HCT116 (cell line): Measurements from ENCODE around the gene BCAS4. TPM values are rescaled to one million over a fixed set of nuclear protein-coding genes. Genes with fewer than 3 reads are reported as not detected.

Experiments used
- ATAC-seq: fragments of 200-7000 bp; cut with Tn5 transposase; 2 replicates; pipeline ENCODE4 v1.9.1; 2020; ENCODE audit warnings: mild to moderate bottlenecking, moderate library complexity
- BruUV-seq: library from RNA; stranded (reverse); fragments of 400-500 nt; replicated peaks from 2 replicates; lab custom pipeline; 2021; lab: Mats Ljungman, UMichigan
- CTCF ChIA-PET: fragments of 300-600 bp; sonication (Branson Sonifier 250); formaldehyde crosslinking; loops from one replicate; lab custom pipeline; 2021; ENCODE audit warnings: antibody characterized with exemption; lab: Charles Lee
- POLR2A ChIA-PET: fragments of 300-600, 350-600 bp; sonication (Branson Sonifier 250); formaldehyde crosslinking; loops from one replicate; lab custom pipeline; 2021; ENCODE audit warnings: antibody characterized with exemption; lab: Charles Lee
- RAD21 ChIA-PET, 2 experiments: fragments of 300-600 bp; sonication (Branson Sonifier 250); formaldehyde crosslinking; loops; one replicate each; lab custom pipeline; 2023; ENCODE audit warnings: low total read pairs in 2 of 2; ENCODE audit not compliant: uncharacterized antibody in 2 of 2, unreplicated experiment in 2 of 2, low non-redundant PET in 1 of 2; lab: Charles Lee
- DNase-seq: peaks from one replicate; pipeline ENCODE4 v3.0.0-alpha.2; 2010; ENCODE audit warnings: low read depth, low spot score
- H2AFZ ChIP-seq: fragments of 200-600 bp; shearing (Covaris generic), sonication (generic); 2 replicates; pipeline ENCODE4 v1.6.1; 2017; ENCODE audit warnings: low read depth, mixed run types, mixed read lengths, antibody characterized with exemption, low read length; ENCODE audit not compliant: poor library complexity, severe bottlenecking
- H3K27ac ChIP-seq: 2 replicates; pipeline ENCODE4 v1.5.1; 2012; ENCODE audit warnings: low read depth, low read length
- H3K27me3 ChIP-seq: fragments of 200-600 bp; sonication (generic); 2 replicates; pipeline ENCODE4 v1.6.1; 2016; ENCODE audit warnings: mixed run types, low read length, mixed read lengths; ENCODE audit not compliant: insufficient read depth
- H3K36me3 ChIP-seq, 2 experiments: fragments of 200-500 bp in 1 of 2; fragments of 200-600 bp in 1 of 2; sonication (Bioruptor generic) in 1 of 2; sonication (generic) in 1 of 2; 2 replicates each; pipeline versions ENCODE4 v1.5.1 to v1.6.1; 2014 to 2016; ENCODE audit warnings: low read length in 2 of 2, inconsistent platforms in 1 of 2, mixed read lengths in 1 of 2, mixed run types in 1 of 2; ENCODE audit not compliant: insufficient read depth in 2 of 2, control insufficient read depth in 1 of 2
- H3K4me1 ChIP-seq, 2 experiments: fragments of 200-600 bp in 1 of 2; sonication (generic) in 1 of 2; 2 replicates each; pipeline versions ENCODE4 v1.5.1 to v1.6.1; 2012 to 2017; ENCODE audit warnings: low read length in 2 of 2, inconsistent platforms in 1 of 2, mild to moderate bottlenecking in 1 of 2, mixed read lengths in 1 of 2, mixed run types in 1 of 2, moderate library complexity in 1 of 2; ENCODE audit not compliant: insufficient read depth in 2 of 2, control insufficient read depth in 1 of 2
- H3K4me2 ChIP-seq: fragments of 200-600 bp; sonication (generic); 2 replicates; pipeline ENCODE4 v1.6.1; 2017; ENCODE audit warnings: mixed run types, low read length, mixed read lengths
- H3K4me3 ChIP-seq, 2 experiments: fragments of 200-600 bp in 1 of 2; sonication (generic) in 1 of 2; replicated peaks in 1 of 2; 2 replicates each; pipeline ENCODE4 v1.5.1; 2011 to 2016; ENCODE audit warnings: low read length in 2 of 2, control low read depth in 1 of 2, low read depth in 1 of 2, mild to moderate bottlenecking in 1 of 2, mixed read lengths in 1 of 2, mixed run types in 1 of 2
- H3K79me2 ChIP-seq: fragments of 200-600 bp; sonication (generic); 2 replicates; pipeline ENCODE4 v1.6.1; 2017; ENCODE audit warnings: mild to moderate bottlenecking, mixed run types, low read length, moderate library complexity, mixed read lengths; ENCODE audit not compliant: insufficient read depth
- H3K9ac ChIP-seq: fragments of 200-600 bp; sonication (generic); 2 replicates; pipeline ENCODE4 v1.6.1; 2016; ENCODE audit warnings: low read length, mixed read lengths
- H3K9me2 ChIP-seq: fragments of 200-600 bp; sonication (generic), shearing (Covaris generic); 2 replicates; pipeline ENCODE4 v1.6.1; 2017; ENCODE audit warnings: mixed run types, mild to moderate bottlenecking, moderate library complexity; ENCODE audit not compliant: insufficient read depth
- H3K9me3 ChIP-seq, 2 experiments: fragments of 200-500 bp in 1 of 2; fragments of 200-600 bp in 1 of 2; sonication (Bioruptor generic) in 1 of 2; sonication (generic) in 1 of 2; 2 replicates each; pipeline ENCODE4 v1.6.1; 2014 to 2017; ENCODE audit warnings: low read length in 2 of 2, mixed read lengths in 2 of 2, inconsistent platforms in 1 of 2, low read depth in 1 of 2, mild to moderate bottlenecking in 1 of 2, mixed run types in 1 of 2, moderate library complexity in 1 of 2; ENCODE audit not compliant: control insufficient read depth in 1 of 2, insufficient read depth in 1 of 2
- H4K20me1 ChIP-seq: fragments of 200-600 bp; sonication (generic), shearing (Covaris generic); 2 replicates; pipeline ENCODE4 v1.6.1; 2017; ENCODE audit warnings: mixed run types, mild to moderate bottlenecking, moderate library complexity; ENCODE audit not compliant: insufficient read depth
- intact Hi-C: fragments of 100-400 bp; cut with micrococcal nuclease; formaldehyde crosslinking; loops from 2 replicates; pipeline ENCODE4 v1.10.0; 2022
- total RNA-seq: library from RNA; stranded (reverse); gene quantifications from one replicate; pipeline ENCODE4 v1.2.1, GENCODE V29; 2021; ENCODE audit not compliant: unreplicated experiment
- TF ChIP-seq, protein P1 (sequence below): IDR thresholded peaks from 2 replicates; pipeline ENCODE4 v1.6.1; 2012; ENCODE audit warnings: low read depth
- TF ChIP-seq, protein P2 (sequence below): IDR thresholded peaks from 2 replicates; pipeline ENCODE4 v1.6.1; 2012

Gene BCAS4
- total RNA-seq, 1 experiment from 2014 or later = 18.9 TPM

DNA sequence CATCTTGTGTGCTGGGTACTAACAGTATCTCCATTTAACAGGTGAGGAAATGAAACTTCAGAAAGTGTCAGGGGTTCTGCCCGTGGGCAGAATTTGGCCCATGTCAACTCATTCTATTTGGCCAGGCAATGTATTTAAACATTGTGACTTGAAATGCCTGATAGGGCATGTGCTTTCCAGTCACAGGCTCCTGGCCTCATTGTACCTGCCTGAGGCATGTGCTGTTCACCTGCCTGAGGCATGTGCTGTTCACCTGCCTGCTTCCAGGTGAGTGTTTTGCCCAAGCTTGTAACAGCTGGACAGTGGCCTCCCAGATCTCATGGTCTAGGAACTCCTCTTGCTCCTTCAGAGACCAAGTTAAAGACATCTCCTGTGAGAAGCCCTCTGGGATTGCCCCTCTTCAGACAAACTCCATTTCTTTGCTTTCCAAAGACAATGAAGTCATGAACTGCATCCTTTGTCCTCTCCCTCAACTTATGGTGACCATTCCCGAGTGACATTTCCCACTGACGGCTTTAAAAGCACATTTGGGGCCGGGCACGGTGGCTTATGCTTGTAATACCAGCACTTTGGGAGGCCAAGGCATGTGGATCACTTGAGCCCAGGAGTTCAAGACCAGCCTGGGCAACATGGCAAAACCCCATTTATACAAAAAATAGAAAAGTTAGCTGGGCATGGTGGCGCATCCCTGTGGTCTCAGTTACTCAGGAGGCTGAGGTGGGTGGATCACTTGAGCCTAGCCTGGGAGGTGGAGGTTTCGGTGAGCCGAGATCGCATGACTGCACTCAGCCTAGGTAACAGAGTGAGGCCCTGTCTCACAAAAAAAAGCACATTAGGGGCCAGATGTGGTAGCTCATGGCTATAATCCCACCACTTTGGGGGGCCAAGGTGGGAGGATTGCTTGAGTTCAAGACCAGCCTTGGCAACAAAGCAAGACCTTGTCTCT lies 48.7 kb downstream of the BCAS4 start:
- H4K20me1 ChIP-seq = no peaks in the 10 kb centered on the region
- H3K4me2 ChIP-seq = peak overlapping the region; percentile 70; the same call in 1 of the 2 replicates
- H3K9me3 ChIP-seq = no peaks in the 10 kb centered on the region
- H3K4me1 ChIP-seq = peaks cover 39 to 43% of the 10 kb centered on the region in 2 experiments
- DNase-seq = no peak
- H3K9me2 ChIP-seq = no peaks in the 10 kb centered on the region
- no peak overlapping the region for H3K4me3 ChIP-seq
- RAD21 ChIA-PET = no interaction called here
- 0 out of 2 replicates have a peak overlapping the region, but pooled peaks have one; percentile 33 for H3K9ac ChIP-seq
- no TSS peak for BruUV-seq
- CTCF ChIA-PET = no interaction called here
- TF ChIP-seq, protein P1, sequence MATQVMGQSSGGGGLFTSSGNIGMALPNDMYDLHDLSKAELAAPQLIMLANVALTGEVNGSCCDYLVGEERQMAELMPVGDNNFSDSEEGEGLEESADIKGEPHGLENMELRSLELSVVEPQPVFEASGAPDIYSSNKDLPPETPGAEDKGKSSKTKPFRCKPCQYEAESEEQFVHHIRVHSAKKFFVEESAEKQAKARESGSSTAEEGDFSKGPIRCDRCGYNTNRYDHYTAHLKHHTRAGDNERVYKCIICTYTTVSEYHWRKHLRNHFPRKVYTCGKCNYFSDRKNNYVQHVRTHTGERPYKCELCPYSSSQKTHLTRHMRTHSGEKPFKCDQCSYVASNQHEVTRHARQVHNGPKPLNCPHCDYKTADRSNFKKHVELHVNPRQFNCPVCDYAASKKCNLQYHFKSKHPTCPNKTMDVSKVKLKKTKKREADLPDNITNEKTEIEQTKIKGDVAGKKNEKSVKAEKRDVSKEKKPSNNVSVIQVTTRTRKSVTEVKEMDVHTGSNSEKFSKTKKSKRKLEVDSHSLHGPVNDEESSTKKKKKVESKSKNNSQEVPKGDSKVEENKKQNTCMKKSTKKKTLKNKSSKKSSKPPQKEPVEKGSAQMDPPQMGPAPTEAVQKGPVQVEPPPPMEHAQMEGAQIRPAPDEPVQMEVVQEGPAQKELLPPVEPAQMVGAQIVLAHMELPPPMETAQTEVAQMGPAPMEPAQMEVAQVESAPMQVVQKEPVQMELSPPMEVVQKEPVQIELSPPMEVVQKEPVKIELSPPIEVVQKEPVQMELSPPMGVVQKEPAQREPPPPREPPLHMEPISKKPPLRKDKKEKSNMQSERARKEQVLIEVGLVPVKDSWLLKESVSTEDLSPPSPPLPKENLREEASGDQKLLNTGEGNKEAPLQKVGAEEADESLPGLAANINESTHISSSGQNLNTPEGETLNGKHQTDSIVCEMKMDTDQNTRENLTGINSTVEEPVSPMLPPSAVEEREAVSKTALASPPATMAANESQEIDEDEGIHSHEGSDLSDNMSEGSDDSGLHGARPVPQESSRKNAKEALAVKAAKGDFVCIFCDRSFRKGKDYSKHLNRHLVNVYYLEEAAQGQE = no peak
- TF ChIP-seq, protein P2, sequence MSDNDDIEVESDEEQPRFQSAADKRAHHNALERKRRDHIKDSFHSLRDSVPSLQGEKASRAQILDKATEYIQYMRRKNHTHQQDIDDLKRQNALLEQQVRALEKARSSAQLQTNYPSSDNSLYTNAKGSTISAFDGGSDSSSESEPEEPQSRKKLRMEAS = peak; percentile 48; the same call in 1 of the 2 replicates
- H3K27me3 ChIP-seq = no peaks in the 10 kb centered on the region
- ATAC-seq = no peak
- no peaks in the 10 kb centered on the region for H3K36me3 ChIP-seq
- H3K79me2 ChIP-seq = no peaks in the 10 kb centered on the region
- POLR2A ChIA-PET = interaction anchor here (0.7 kb wide), 1 partner anchor 26 kb away, joined by 3 read pairs; no protein-coding TSS in a partner anchor
- no peak overlapping the region for H2AFZ ChIP-seq
- intact Hi-C loops = no loop called here
- H3K27ac ChIP-seq = peak overlapping the region; percentile 49; the same call in 1 of the 2 replicates
